Effector memory CD4-positive, alpha-beta T cell (primary cell): ENCODE results near the gene RPL5.
"Not testable (repeated sequence)": the region's sequence is repeated elsewhere in the genome, so short reads cannot be mapped to it uniquely, and the experiment has no call there.

ENCODE experiments used
- DNase-seq, 3 donors: peaks; one replicate each; pipeline ENCODE4 v3.0.0-alpha.2; 2020
- H3K27ac ChIP-seq: 2 replicates; pipeline ENCODE4 v1.7.0; 2013; ENCODE audit warnings: mild to moderate bottlenecking, low read length, moderate library complexity; ENCODE audit not compliant: insufficient read depth, poor library complexity, severe bottlenecking
- H3K27me3 ChIP-seq: replicated peaks from 2 replicates; pipeline ENCODE4 v1.7.0; 2013; ENCODE audit warnings: mild to moderate bottlenecking, low read length; ENCODE audit not compliant: insufficient read depth, control insufficient read depth, poor library complexity, severe bottlenecking
- H3K36me3 ChIP-seq: 2 replicates; pipeline ENCODE4 v1.7.0; 2013; ENCODE audit warnings: mild to moderate bottlenecking, low read length, moderate library complexity; ENCODE audit not compliant: control insufficient read depth, insufficient read depth
- H3K4me1 ChIP-seq: 2 replicates; pipeline ENCODE4 v1.7.0; 2013; ENCODE audit warnings: low read length, mild to moderate bottlenecking; ENCODE audit not compliant: control insufficient read depth, insufficient read depth, poor library complexity, severe bottlenecking
- H3K4me3 ChIP-seq: 2 replicates; pipeline ENCODE4 v1.7.0; 2013; ENCODE audit warnings: low read length, low read depth, mild to moderate bottlenecking; ENCODE audit not compliant: insufficient read depth, poor library complexity, severe bottlenecking
- H3K9me3 ChIP-seq: 2 replicates; pipeline ENCODE4 v1.7.0; 2013; ENCODE audit warnings: mild to moderate bottlenecking, low read length, moderate library complexity; ENCODE audit not compliant: control insufficient read depth
- total RNA-seq, 3 donors: gene quantifications; one replicate each; lab custom pipeline; 2026; lab: John Stamatoyannopoulos, UW

RPL5 gene
- 921 to 1,410 (median 1,223) reads per million in 3 donors for total RNA-seq

DNA sequence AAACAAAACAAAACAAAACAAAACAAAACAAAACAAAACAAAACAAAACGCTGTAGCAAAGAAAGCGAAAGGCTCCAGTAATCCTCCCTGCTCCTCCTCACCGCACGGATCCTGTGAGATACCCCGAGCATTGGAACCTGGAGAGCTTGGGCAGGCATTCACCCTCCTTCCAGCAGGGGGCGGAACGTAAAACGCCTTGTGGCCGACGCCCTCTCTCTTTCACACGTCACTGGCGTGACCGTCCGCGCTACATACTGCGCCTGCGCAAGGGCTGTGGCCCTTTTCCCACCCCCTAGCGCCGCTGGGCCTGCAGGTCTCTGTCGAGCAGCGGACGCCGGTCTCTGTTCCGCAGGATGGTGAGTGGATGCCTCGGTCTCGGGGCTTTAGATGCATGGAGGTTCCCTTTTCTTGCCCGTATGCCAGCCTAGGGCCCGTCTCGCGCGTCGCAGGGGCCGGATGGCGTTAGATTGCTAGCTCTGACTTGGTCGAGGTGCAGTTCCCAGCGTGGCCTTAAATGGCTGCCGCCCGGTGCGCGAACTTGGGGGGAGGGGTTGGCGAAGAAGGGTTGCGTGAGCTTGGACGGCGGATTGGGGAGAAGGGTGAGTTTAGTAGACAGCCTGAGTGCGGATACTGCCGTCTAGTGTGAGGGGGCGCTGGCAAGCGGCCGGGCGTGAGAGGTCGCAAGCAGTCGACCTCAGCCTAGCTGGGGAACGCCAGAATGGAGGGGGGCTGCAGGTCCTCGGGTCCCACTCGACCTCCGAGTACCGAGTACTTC is at the start of gene RPL5:
RPL5 (plus strand) TSS at position 279 of the 775 bp plus-strand sequence; CDS start at position 354, 75 bp downstream.
- peak within 1 kb of the TSS; percentile 96 for H3K4me3 ChIP-seq
- no peaks in the 10 kb centered on the region for H3K27me3 ChIP-seq
- H3K27ac ChIP-seq = peak within 1 kb of the TSS; percentile 89
- peaks cover 22% of the 10 kb centered on the region for H3K36me3 ChIP-seq
- H3K9me3 ChIP-seq = no peaks in the 10 kb centered on the region
- DNase-seq = peak; percentile 94 to 96 (median 95)
- peaks cover 10% of the 10 kb centered on the region for H3K4me1 ChIP-seq

DNA sequence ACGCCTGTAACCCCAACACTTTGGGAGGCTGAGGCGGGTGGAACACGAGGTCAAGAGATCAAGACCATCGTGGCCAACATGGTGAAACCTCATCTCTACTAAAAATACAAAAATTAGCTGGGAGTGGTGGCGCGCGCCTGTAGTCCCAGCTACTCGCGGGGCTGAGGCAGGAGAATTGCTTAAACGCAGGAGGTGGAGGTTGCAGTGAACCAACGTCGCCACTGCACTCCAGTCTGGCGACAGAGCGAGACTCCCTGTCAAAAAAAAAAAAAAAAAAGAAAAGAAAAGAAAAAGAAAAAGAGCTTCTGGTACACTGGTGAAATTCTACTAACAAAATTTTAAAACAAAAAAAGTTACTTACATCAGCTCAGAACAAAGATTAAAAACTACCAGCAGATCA is 48.3 kb upstream of the RPL5 start:
- not testable (repeated sequence) for H3K27ac ChIP-seq

DNA sequence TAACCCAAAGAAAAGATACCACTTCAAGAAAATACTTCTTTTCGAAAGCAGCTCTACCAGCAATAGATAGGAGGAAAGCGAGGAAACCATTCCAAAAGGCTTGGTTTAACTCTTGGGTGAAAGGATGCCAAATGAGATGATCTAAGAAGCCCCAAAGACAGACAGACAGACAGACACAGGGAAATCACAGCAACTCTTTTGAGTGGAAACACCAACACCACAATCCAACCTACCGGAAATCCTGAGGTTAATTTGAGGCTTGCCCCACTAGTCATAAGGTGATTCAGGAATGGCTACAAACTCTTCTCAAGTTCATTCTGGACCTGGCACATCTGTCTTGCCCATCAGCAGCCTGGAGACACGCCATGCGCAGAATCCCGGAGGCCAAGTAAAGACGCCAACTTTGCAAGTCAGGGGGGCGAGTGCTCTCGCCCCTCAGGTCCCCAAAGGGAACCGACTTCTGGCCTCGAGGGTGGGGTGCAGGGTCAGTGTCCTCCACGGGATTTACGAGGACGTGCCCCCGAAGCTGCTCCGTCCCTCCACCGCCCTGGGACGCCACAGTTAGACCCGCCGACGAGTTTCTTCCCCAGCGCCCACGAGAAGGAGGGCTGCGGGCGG is 47.7 kb upstream of the RPL5 start:
- H3K4me1 ChIP-seq = peaks cover 17% of the 10 kb centered on the region
- DNase-seq = peak; percentile 4 to 14 (median 10)
- no peaks in the 10 kb centered on the region for H3K9me3 ChIP-seq
- no peak overlapping the region for H3K27ac ChIP-seq
- peak overlapping the region; percentile 71 for H3K4me3 ChIP-seq
- H3K36me3 ChIP-seq = no peaks in the 10 kb centered on the region
- H3K27me3 ChIP-seq = peaks cover 10% of the 10 kb centered on the region

More for the DNA sequence above, 48.3 kb upstream of the RPL5 start:
- not testable (repeated sequence) for H3K9me3 ChIP-seq, DNase-seq, H3K36me3 ChIP-seq
- peaks cover 17% of the 10 kb centered on the region for H3K4me1 ChIP-seq
- peaks cover 10% of the 10 kb centered on the region for H3K27me3 ChIP-seq
- peak overlapping the region; percentile 71 for H3K4me3 ChIP-seq

GRCh38 chr1:92784639-92785500 is 47.0 kb upstream of the RPL5 start, which contains the start of gene EVI5:
Gene EVI5 (minus strand): TSS chr1:92785108. CDS start chr1:92736546, 48,562 bp downstream.
- H3K36me3 ChIP-seq = no peaks in the 10 kb centered on the region
- H3K27ac ChIP-seq = no peak within 1 kb of the TSS
- DNase-seq = peak; percentile 2 to 22 (median 21)
- H3K9me3 ChIP-seq = no peaks in the 10 kb centered on the region
- peaks cover 10% of the 10 kb centered on the region for H3K27me3 ChIP-seq
- H3K4me1 ChIP-seq = peaks cover 17% of the 10 kb centered on the region
- H3K4me3 ChIP-seq = peak within 1 kb of the TSS; percentile 71

DNA sequence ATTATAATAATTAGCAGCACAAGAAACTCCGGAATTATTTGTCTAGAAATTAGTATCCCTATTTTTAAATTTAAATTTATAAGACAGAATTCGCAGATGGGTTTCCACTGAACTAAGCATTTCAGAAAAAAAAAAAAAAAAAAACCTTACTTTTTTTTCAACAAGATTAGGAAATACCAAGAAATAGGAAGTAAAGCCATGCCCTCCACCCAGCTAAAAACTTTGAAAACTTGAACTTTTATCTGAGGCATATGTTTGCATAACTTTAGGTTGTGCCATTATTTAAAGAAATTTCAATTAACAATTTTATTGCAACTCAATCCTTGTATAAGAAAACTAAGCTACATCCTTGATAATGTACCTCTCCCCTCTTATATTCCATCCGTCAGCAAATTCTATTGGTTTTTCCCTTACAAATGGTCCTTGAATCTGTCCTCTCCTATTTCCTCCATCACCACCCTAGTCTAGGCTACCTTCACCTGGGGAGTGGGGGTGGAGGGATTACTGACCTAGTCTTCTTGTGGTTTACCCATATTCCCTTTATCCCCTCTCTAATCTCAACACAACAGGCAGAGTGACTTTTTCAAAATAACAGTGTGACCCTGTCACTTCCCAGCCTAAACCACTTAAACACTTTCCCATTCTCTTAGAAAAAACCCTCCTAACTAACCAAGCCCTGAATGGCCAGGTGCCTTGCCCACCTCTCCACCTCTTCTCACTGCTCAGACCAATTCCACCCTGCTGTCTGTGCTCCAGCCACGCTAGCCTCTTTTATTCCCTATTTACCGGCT is 45.5 kb upstream of the RPL5 start:
- no peak for DNase-seq
- no peak overlapping the region for H3K27ac ChIP-seq
- H3K4me1 ChIP-seq = peaks cover 17% of the 10 kb centered on the region
- peaks cover 6% of the 10 kb centered on the region for H3K27me3 ChIP-seq
- H3K9me3 ChIP-seq = no peaks in the 10 kb centered on the region
- H3K4me3 ChIP-seq = no peak overlapping the region
- H3K36me3 ChIP-seq = no peaks in the 10 kb centered on the region

GRCh38 chr1:92790081-92790480 is 41.8 kb upstream of the RPL5 start:
- Histone ChIP-seq H3K27me3 (peaks cover under 1% of the 10 kb centered on the region), H3K36me3 (no peaks in the 10 kb centered on the region), H3K4me3 (no peak overlapping the region), H3K9me3 (no peaks in the 10 kb centered on the region), H3K4me1 (peaks cover 6% of the 10 kb centered on the region), H3K27ac (no peak overlapping the region)
- DNase-seq = no peak

- Histone ChIP-seq H3K9me3 (no peaks in the 10 kb centered on the region), H3K27me3 (no peaks in the 10 kb centered on the region), H3K4me1 (no peaks in the 10 kb centered on the region), H3K4me3 (no peak overlapping the region), H3K36me3 (no peaks in the 10 kb centered on the region), H3K27ac (no peak overlapping the region)
- DNase-seq = no peak
Observed at GRCh38 chr1:92790867-92791266, 41.0 kb upstream of the RPL5 start.

DNA sequence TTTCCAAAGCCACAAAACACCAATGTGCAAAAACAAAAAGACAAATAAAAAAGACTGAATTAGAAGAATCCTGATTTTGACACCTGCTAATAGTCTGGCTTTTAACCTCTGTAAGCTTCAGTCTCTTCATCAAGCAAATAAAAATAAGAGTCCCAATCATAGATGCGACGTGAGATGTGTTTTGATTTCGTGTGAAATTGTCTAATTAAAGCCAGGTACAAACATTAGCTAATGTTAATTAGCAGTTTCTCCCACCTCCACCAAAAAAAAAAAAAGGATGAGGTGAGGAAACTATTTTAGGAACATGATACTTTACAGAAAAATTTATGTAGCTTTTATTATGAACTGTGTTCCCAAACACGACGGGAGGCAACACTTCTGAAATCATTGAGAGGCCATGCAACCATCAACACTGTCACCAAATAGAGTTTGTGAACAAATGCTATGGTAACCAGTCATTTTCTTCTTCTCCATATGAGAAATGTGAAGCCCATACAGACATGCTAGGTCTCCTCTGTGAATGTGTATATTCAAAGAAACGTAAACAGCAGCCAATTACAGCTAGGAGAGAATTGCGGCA is 40.3 kb upstream of the RPL5 start:
- no peak overlapping the region for H3K4me3 ChIP-seq
- H3K27me3 ChIP-seq = no peaks in the 10 kb centered on the region
- H3K9me3 ChIP-seq = no peaks in the 10 kb centered on the region
- H3K4me1 ChIP-seq = no peaks in the 10 kb centered on the region
- H3K27ac ChIP-seq = no peak overlapping the region
- no peaks in the 10 kb centered on the region for H3K36me3 ChIP-seq
- DNase-seq = no peak

DNA sequence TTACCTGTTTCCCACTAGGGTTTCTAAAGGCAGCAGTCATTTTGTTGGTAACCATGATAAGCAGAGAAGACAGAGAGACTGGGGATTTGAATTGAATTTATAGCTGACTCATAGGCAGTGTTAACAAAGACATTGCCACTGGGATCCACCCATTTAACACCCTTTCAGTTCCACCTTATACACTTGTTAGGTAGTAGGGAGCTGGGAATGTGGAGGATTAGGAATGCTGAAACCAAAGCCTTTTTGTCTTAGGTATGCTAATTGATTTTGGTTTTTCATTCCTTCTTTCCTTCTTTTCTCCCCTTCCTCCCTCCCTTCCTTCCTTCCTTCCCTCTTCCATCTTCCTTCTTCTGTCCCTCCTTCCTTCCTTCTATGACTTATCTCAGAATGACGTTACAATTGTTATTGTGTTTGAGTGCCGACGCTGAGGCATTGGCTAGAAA is 39.5 kb upstream of the RPL5 start:
- Histone ChIP-seq H3K27ac (no peak overlapping the region), H3K4me3 (no peak overlapping the region), H3K27me3 (no peaks in the 10 kb centered on the region), H3K36me3 (no peaks in the 10 kb centered on the region), H3K9me3 (no peaks in the 10 kb centered on the region), H3K4me1 (no peaks in the 10 kb centered on the region)
- DNase-seq = no peak
